Stimulated activated CD8-positive, alpha-beta memory T cell treated with anti-CD3 and anti-CD28 coated beads, Interleukin-2, amount 100 ng/mL, for 48 hours (primary cell): ENCODE results near the gene KCNH1.
"Not testable (repeated sequence)": the region's sequence is repeated elsewhere in the genome, so short reads cannot be mapped to it uniquely, and the experiment has no call there.

ENCODE experiments used
- DNase-seq, 2 donors: peaks; one replicate each; pipeline ENCODE4 v3.0.0-alpha.2; 2020; ENCODE audit warnings: low read depth in 2 of 2

The KCNH1 gene

DNA sequence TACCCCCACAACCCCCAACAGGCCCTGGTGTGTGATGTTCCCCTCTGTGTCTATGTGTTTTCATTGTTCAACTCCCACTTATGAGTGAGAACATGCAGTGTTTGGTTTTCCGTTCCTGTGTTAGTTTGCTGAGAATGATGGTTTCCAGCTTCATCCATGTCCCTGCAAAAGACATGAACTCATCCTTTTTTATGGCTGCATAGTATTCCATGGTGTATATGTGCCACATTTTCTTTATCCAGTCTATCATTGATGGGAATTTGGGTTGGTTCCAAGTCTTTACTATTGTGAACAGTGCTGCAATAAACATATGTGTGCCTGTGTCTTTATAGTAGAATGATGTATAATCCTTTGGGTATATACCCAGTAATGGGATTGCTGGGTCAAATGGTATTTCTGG, 122.8 kb downstream of the KCNH1 start:
- not testable (repeated sequence) for DNase-seq

DNA sequence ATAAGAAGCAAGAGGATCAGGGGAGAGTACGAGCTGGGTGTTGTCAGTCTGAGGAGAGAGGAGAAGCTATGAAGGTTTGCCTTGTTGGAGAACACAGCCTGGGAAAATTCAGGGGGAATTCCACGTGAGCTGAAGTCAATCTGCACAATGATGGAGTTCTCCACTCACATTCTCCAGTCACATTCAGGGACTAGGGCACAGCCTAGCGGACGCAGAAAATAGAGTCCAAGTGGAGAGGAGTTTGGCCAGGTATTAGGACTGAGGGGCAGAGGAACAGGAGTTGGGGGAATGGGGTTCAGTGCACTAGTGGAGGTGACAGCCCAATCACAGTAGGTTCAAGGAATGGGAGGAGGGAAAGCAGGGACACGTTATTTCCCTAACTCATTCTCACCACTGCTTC, 124.0 kb downstream of the KCNH1 start:
- no peak for DNase-seq

GRCh38 chr1:211007830-211008229, 126.1 kb downstream of the KCNH1 start:
- no peak for DNase-seq

DNA sequence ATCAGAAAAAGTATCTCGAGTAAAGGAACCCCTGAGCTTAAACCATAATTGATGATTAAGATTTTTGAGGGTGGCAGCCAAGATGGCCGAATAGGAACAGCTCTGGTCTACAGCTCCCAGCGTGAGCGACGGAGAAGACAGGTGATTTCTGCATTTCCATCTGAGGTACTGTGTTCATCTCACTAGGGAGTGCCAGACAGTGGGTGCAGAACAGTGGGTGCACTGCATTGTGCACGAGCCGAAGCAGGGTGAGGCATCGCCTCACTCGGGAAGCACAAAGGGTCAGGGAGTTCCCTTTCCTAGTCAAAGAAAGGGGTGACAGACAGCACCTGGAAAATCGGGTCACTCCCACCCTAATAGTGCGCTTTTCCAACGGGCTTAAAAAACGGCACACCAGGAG, 138.0 kb downstream of the KCNH1 start:
- DNase-seq = not testable (repeated sequence)

- no peak for DNase-seq
These were observed 141.1 kb downstream of the KCNH1 start for GRCh38 chr1:210992837-210993236.

GRCh38 chr1:210989905-210990304, 144.0 kb downstream of the KCNH1 start:
- no peak for DNase-seq

DNA sequence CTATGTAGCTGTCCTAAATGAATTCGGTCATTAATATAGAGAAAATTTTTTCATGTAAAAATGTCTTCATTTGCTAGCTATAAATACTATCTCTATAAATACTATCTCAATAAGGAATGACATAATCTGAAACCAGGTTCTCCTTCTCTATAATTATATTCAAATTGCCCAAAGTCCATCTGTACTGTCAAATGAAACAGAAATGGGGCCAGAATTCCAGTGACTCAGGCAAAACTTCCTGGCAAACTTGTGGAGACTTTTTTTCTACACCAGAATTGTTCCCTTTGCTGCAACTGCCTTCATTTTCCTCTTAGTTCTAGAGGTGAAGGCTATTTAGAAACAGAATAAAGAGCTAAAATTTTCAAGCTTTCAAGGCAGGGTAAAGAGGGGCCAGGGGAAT, 152.5 kb downstream of the KCNH1 start:
- no peak for DNase-seq

- DNase-seq = no peak
These were observed 153.9 kb downstream of the KCNH1 start for GRCh38 chr1:210980082-210980481.

DNA sequence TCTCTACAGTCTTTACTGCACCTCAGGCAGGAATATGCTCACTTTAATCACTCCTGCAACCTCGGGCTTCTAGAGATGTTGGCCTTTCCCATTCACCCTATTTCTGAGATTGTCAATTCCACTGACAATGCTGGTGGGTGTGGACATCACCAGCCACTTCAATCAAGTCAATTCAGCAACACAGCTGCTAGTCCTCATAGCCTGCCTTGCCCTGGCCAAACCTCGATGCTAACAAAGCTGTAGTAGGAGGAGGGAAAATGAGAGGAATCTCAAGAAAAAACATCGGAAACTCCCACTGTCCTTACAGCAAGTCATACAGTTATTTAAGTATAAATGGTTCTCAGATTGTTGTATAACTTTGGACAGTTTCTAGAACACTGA, 155.0 kb downstream of the KCNH1 start:
- no peak for DNase-seq

DNA sequence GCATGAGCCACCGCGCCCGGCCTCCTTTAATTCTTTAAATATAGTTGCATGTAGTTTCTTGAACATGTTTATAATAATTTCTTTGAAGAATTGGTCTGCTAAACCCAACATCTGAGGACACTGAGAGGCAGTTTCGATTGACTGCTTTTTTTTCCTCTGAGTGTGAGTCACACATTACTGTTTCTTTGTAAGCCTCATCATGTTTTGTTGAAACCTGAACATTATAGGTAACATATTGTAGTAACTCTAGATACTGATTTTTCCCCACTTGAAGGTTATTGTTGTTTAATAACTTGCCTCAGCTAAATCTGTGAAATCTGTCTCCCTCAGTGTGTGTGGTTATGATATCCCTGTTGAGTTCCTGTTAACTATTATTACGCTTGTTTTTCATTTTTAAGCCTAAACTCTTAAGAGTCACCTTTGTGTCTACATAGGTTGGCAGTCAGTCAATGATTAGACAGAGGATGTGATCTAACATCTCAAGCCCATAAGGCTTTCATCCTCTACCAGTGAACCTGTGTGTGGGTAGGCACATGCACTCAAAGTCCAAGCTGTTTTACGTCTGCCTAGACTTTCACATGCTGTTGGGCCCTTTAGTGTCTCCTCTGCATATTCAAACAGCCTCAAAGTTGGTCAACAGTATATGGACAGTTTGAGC, 155.5 kb downstream of the KCNH1 start:
- no peak for DNase-seq

DNA sequence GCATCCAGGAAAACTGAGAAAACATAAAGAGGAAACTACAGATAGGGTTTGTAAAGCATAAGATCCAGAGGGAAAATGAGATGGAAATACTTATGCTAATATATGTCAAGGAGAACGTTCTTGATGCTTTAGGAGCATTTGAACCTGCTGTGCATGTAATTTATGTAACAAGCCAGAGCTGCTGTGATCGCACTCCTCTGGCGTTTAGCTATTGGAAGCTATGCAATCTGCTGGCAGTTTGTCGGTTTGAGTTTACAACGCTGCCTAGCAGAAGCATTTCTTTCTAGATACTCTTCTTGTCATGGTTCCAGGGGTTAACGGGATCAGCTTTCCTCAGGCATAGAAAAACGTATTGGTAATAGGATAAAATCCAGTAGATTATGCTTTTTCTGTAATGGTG, 182.7 kb downstream of the KCNH1 start:
- no peak for DNase-seq

GRCh38 chr1:210949940-210950546, 183.9 kb downstream of the KCNH1 start:
- DNase-seq = peak; percentile 30 to 51

DNA sequence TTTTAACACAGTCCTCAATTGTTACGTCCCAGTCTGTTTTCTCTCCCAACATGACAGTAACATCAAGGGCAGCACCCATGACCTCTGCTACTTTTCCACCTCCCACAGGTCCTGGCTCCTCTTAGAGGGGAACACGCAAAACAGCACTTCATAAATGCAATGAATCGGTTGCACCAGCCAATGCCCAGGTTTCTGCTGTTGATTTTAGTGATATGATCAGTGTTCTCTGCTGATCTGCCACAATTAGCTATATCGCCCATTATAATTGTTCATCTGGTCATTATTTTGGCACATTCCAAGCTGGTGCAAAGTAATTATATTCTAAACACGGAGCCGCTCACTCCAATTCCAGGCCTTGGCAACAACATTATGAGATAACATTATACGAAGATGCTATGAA, 184.5 kb downstream of the KCNH1 start:
- no peak for DNase-seq

DNA sequence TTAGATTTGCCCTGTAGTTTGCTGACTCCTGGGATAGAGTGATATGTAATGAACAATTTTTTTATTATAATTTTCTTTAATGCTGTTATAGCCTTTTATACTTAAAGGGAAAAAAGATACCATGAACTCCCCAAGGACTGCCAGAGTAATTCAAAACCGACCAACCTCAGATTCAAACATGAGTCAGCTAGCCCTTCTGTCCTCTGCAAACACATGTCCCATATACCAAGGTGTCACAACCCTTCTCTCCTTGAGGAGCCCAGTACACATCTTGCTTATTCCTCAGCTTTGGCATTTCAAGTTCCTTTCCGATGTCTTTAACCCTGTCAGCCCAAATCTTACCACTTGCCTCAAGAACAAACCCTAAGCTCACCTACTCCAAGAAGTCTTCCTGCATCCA, 184.9 kb downstream of the KCNH1 start:
- no peak for DNase-seq

GRCh38 chr1:210944252-210944651, 189.7 kb downstream of the KCNH1 start:
- no peak for DNase-seq

DNA sequence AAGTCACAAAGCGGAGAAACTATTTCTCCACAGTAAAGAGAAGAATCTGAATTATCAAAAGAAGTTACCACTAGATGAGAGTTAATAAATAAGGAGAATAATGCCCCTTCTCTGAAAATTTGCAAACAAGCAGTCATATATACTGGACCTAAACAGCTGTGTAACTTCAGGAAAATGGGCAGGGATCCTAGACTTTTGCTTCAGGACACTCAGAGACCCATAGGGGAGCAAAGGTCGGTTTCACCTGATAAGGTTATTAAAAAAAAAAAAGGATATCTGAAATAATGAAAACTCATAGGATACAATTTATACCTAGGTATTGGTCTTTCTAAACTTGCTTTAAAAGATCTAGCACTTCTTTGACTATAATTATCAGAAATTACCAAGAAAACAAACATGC, 191.4 kb downstream of the KCNH1 start:
- no peak for DNase-seq

GRCh38 chr1:210940081-210940617, 193.8 kb downstream of the KCNH1 start:
- no peak for DNase-seq

DNA sequence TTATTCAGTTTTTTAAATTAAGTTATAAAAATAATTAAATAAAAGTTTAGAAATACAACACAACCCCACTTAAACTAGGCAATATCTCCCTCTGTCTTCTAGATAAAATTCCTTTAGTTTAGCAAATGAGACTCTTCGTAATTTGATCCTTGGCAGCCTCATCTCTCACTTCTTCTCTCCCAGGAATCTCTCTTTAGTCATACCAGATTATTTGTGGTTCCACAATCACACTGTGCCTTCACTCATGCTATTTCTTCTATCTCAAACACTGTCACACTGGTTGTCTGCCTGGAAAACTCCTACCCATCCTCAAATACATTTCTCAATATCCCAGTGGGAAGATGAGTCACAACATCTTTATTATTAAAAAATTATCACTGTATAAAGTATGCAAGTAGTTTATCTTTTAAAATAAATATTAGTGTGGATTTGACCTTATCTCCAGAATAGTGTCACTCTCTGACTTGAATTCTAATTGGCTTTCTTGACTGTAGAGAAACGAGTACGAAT, 195.5 kb downstream of the KCNH1 start:
- no peak for DNase-seq

DNA sequence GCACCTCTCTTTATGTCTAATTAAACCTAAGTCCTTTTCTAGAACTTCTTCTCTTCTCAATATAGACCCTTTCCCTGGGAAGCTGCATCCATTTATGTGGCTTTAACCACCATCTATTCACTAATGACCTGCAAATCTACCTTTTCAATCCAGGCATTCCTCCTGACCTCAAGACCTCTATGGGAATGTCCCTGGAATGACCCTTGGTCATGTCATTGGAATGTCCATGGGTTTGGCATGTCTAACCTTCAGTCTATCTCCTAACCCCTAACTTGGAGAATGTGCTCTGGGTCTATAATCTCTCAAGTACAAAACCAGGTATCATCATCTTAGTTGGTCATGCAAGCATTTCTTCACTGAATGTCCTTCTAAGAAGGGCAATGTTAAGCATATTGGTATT, 196.1 kb downstream of the KCNH1 start:
- DNase-seq = no peak

- no peak for DNase-seq
These were observed 198.0 kb downstream of the KCNH1 start for GRCh38 chr1:210935905-210936304.

DNA sequence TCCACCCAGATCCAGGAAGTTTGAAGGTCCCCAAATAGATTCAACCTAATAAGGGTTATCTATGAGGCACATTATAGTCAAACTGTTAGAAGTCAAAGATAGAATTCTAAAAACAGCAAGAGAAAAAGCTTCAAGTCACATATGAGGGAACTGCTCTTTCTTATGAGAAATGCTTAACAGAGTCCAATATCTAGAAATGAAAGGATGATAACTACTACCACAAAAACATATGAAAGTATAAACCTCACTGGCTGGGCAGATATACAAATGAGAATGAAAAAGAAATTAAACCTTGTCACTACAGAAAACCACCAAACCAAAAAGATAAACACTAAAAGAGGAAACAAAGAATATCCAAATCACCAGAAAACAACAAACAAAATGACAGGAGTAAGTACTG, 201.8 kb downstream of the KCNH1 start:
- DNase-seq = no peak

DNA sequence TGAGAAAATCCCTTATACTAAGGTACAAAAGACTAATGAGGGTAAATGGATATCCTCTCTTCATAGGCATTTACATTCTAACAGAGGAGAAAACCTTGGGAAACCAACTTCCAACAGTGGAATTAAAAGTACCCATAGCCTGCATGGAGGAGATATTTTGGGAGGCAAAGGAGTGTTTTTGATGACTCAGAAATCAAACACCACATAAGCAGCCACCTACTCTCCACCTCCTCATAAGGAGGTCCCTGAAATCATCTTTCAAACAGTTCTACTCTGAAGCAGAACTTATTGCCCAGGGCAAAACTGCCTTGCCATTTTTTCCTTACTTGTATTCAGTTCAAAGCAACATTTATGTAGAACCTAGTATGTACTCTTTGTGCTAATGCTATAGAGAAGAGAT, 211.3 kb downstream of the KCNH1 start:
- DNase-seq = no peak
